ENCODE measurements around the gene PHLDB1.
"Not testable (repeated sequence)": the region's sequence is repeated elsewhere in the genome, so short reads cannot be mapped to it uniquely, and the experiment has no call there.

The PHLDB1 gene

DNA sequence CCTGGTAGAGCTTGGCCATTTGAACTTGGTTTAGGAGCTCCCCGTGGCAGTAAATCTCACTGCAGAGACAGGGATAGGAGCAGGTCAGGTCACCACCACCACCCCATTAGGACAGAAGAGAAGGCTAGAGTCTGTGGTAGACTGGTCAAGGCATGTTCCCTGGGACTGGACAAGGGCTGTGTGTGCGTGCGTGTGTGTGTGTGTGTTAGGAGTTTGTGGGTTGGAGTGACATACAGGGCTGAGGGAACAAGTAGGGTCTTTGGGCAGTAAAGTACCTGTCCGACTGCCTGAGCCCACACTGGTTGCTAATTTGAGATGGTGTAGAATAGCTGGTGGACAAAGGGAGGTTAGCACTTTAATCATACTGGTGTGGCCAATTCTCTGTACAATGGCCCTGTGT, 56.0 kb downstream of the PHLDB1 start:
- peak in 1 of 42 donors; percentile 7 for DNase-seq
- intact Hi-C loops (cut with DNase I): no loop called here

DNA sequence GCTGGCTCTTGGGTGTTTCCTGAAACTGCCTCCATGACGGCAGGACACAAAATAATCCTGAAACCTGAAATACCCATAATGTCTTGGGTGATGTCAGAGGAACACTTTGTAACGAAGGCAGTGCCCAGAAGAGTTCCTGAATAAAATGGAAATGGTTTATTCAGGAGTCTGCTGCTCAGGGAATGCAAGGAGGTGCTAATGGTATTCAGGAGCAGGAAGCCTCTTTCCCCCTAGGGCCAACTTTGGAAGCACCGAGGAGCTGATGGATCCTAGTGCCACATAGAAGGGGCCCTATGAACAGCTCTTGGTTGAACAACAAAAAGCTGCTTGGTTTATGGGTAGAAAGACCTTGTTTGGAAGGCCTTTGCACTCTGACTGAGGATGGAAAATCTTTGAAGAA, 56.5 kb downstream of the PHLDB1 start:
- intact Hi-C loops (cut with DNase I): no loop called here
- no peak for DNase-seq

DNA sequence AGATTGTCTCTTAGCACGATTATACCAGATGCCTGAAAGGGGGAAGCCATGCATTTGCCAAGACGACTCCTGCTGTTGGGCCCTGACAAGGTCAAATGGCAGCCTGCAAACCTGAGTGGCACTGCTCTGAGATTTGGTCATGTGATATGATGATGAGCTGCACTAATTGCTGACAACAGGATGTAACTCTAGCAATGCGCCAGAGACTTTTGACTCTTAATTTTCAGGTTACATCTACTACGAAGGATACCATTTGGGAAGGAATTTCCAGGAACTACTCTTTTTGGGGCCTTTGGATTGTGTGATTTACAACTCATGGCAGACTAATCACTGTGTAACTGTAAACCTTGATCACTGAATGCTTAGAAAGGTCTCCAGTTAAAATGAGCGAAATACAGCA, 59.0 kb downstream of the PHLDB1 start:
- peak in 2 of 42 donors; percentile 2 to 16 for DNase-seq
- intact Hi-C loops (cut with DNase I): no loop called here

DNA sequence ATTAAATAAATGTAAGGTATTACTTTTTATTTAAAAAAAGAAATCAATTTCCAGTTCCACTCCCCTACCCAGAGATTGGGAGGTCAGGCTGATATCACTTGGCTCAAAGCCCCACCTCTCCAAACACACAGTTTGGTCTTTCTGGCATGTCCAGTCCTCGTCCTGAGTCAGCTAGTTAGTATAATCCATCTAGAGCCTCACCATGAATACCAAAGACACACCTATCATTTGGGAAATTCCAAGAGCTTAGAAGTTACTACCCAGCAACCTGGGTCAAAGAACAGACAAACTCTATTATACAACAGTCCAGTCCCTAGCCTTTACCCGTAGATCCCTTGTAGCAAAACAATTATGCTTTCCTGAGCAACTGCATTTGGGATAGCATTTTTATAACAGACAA, 62.6 kb downstream of the PHLDB1 start:
- intact Hi-C loops (cut with DNase I): no loop called here
- no peak for DNase-seq

DNA sequence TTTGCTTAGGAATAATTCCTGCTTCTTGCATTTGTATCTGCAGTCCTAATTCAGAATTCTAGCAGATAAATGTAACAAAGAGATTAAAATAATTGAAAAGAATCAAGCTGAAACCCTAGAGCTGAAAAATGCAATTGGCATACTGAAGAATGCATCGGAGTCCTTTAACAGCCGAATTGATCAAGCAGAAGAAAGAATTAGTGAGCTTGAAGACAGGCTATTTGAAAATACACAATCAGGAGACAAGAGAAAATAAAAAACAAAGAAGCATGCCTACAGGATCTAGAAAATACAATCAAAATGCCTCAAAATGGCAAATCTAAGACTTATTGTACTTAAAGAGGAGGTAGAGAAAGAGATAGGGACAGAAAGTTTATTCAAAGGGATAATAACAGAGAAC, 63.8 kb downstream of the PHLDB1 start:
- no peak for DNase-seq
- intact Hi-C loops (cut with DNase I): no loop called here

DNA sequence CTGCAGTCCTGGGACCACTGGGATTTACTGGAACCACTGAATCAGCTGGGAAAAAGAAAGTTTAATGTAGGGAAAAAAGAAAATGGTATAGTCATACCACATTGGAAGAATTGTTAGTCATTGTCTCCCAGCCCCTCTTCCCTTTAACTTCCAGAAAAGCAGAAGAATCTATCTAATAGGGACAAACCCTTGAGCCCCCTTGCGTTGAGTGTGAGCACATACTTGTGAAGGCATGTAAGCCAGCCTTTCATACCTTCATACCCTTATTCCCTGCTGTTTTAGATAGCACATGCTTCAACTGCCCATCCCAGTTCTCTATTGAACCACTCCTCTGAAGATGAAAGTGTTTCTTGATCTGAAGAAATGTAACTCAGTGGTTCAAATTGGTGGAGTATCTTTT, 65.4 kb downstream of the PHLDB1 start:
- DNase-seq: peak in 1 of 42 donors; percentile 6
- intact Hi-C loops (cut with DNase I): no loop called here

DNA sequence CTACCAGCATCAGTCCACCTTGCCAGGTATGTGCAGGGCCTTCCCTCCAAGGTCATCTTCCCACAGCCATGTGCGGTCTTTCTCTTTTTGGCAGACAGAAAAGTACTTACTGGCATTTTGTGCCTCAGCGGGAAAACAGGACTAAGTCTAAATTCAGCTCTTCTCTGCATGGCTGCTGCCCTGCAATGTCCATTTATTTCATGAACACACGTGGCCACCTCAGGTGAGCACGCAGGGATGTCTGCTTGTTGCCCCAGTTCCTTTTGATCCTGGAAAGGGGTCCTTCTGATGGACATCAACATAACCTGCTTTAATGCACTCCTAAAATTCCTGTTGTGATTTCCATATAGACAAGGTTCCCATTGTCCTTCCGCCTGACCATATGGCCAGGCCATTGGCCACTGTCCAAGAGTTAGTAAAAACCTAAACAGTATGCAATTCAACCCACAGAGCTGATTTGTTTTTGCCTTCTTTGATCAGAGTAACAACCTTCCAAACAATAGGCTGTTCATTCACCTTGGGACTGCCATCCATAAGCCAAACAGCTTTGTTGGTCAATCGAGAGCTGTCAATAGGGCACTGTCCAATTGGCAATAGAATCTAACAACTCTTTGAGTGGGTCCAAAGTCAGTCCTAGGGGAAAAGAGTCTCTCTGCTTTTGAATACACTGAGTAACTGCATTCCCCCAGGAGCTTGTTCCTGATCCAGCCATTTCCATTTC, 66.1 kb downstream of the PHLDB1 start:
- peak in 1 of 42 donors; percentile 28 for DNase-seq
- intact Hi-C loops (cut with DNase I): no loop called here

DNA sequence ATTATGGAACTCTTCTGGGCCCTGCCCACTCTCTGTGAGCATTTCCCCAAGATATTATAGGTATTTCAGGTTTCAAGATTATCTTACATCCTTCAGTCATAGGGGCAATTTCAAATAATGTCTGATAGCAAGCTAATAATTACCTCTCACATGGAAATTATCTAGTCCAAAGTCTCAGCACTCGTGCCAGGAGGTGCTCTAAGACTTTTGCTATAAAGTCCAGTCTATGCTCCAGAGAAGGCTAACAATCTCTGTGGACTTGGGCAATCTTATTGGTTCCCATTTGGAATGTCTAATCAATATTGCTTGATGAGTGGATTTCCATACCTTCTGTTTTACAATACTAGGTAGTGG, 66.6 kb downstream of the PHLDB1 start:
- DNase-seq: no peak
- intact Hi-C loops (cut with DNase I): no loop called here

DNA sequence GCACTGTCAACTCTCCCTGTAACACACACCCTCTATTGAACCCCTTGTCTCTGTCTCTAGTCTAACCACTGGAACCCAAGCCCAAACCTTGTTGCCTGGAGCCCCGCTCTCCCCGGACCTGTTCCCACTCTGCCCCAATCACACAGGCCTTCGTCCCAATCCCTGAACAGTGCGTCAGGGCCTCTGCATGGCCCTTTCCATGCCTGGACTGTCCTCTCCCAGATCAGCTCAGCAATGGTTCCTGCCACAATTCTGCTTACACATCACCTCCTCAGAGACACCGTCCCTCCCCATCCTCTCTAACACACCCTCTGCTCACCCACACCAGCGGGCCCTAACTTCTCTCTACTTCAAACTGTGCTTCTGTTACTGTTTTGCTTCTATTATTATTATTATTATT, 70.6 kb downstream of the PHLDB1 start:
- intact Hi-C loops (cut with DNase I): no loop called here
- peak in 1 of 42 donors; percentile 6 for DNase-seq

DNA sequence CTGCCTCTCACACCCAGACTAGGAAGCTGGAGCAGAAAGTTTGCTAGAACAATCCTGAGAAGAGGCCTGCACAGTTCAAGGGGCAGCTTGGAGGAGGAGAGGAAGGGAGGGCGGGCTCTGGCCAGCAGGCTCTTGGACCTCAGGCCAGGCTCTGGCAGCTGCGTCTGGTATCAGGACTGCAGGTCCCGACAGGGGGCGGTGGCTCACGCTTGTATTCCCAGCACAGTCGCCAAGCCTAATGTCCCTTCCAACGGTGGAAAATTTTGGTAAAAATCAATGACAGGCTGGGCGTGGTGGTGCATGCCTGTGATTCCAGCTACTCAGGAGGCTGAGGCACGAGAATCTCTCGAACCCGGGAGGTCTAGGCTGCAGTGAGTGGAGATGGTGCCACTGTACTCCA, 71.5 kb downstream of the PHLDB1 start:
- DNase-seq: peak in 28 of 42 donors; percentile 34 to 75 (median 58)
- intact Hi-C loops (cut with DNase I): not testable (repeated sequence)

DNA sequence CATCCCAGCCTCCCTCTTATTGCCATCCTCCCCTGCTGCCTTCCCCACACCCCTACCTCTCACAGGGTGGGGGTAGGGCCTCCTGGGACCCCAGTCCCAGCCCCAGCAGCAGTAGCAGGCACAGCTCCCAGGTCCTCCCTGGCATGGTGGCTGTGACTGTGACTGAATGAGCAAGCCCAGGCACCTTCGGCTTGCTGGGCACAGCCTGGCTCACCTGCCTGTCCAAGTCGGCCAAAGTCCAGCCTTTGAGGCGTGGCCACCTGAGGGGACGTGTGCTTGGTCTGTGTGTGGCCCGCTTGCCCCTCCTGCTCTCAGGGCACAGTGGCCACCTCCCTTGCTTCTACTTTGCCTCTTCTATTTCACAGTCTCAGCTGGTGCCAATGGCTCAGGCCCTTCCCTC, 72.1 kb downstream of the PHLDB1 start, which contains the start of gene TREH:
TSS of gene TREH (minus strand) at position 168 of the 400 bp plus-strand sequence. CDS start at position 145, 23 bp downstream.
- intact Hi-C loops (cut with DNase I): no loop called here
- DNase-seq: no peak

DNA sequence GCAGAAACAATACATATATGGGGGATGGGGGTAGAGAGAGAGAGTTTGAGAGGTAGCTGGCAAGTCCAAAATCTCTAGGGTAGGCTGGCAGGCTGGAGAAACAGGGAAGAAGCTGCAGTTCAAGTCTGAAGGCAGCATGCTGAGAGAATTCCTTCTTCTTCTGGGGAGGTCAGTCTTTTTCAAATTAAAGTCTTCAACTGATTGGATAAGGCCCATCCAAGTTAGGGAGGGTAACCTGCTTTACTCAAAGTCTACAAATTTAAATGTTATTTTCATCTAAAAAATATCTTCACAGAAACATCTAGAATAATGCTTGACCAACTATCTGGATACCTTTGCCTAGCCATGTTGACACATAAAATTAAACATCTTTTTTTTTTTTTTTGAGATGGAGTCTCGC, 75.0 kb downstream of the PHLDB1 start:
- DNase-seq: no peak

DNA sequence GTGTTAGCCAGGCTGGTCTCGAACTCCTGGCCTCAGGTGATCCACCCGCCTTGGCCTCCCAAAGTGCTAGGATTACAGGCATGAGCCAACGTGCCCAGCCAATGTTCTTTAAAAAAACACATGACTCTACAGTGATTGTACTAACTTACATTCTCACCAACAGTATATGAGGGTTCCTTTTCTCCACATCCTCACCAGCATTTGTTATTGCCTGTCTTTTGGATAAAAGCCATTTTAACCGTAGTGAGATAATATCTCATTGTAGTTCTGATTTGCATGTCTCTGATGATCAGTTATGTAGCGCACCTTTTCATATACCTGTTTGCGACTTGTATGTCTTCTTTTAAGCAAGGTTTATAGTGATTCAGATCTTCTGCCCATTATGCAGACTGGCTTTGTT, 75.5 kb downstream of the PHLDB1 start:
- intact Hi-C loops (cut with DNase I); DNase-seq: not testable (repeated sequence)

More for the DNA sequence above, 75.0 kb downstream of the PHLDB1 start:
- intact Hi-C loops (cut with DNase I): no loop called here

DNA sequence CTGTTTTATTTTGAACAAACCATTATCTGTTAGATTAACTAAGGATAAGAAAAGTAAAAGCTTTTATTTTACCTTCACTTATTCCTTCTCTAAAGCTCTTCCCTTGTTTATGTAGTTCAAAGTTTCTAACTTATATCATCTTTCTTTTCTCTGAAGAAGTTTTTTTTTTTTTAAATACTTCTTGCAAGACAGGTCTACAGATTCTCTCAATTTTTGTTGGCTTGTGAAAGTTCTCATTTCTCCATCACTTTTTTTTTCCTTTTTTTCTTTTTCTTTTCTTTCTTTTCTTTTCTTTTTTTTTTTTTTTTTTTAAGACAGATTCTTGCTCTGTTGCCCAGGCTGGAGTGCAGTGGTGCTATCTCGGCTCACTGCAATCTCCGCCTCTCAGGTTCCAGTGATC, 76.8 kb downstream of the PHLDB1 start:
- intact Hi-C loops (cut with DNase I): no loop called here
- DNase-seq: no peak

DNA sequence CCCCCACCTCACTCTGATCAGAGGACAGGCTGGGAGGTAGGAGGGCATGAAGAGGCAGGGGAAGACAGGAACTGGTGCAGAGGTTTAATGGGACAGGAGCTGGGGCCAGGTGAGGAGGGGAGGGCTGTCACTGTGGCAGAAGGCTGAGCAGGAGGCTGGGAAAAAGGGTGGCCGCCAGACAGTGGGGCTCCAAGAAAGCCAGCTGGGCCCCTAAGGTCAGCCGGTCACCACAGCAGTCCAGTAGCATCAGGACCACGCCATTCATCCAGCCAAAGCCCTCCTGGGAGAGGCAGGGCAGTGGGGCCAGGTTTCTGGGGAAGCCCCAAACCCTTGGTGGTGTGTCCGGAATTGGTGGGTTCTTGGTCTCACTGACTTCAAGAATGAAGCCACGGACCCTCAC, 80.5 kb downstream of the PHLDB1 start:
- intact Hi-C loops (cut with DNase I): no loop called here
- DNase-seq: no peak

DNA sequence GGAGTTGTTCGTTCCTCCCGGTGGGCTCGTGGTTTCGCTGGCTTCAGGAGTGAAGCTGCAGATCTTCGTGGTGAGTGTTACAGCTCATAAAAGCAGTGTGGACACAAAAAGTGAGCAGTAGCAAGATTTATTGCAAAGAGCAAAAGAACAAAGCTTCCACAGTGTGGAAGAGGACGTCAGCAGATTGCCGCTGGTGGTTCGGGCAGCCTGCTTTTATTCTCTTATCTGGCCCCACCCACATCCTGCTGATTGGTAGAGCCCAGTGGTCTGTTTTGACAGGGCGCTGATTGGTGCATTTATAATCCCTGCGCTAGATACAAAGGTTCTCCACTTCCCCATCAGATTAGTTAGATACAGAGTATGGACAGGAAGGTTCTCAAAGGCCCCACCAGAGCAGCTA, 80.9 kb downstream of the PHLDB1 start:
- intact Hi-C loops (cut with DNase I): not testable (repeated sequence)
- DNase-seq: peak in 25 of 42 donors; percentile 7 to 73 (median 47)

DNA sequence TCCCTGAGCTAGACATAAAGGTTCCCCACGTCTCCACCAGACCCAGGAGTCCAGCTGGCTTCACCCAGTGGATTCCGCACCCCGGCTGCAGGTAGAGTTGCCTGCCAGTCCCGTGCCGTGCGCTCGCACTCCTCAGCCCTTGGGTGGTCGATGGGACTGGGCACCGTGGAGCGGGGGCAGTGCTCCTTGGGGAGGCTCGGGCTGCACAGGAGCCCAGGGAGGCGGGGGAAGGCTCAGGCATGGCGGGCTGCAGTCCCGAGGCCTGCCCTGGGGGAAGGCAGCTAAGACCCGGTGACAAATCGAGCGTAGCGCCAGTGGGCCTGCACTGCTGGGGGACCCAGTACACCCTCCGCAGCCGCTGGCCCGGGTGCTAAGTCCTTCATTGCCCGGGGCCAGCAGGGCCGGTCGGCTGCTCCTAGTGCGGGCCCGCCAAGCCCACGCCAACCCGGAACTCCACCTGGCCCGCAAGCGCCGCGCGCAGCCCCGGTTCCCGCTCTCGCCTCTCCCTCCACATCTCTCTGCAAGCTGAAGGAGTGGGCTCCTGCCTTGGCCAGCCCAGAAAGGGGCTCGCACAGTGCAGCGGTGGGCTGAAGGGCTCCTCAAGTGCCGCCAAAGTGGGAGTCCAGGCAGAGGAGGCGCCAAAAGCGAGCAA, 81.6 kb downstream of the PHLDB1 start:
- peak in 1 of 42 donors; percentile 30 for DNase-seq
- intact Hi-C loops (cut with DNase I): no loop called here

DNA sequence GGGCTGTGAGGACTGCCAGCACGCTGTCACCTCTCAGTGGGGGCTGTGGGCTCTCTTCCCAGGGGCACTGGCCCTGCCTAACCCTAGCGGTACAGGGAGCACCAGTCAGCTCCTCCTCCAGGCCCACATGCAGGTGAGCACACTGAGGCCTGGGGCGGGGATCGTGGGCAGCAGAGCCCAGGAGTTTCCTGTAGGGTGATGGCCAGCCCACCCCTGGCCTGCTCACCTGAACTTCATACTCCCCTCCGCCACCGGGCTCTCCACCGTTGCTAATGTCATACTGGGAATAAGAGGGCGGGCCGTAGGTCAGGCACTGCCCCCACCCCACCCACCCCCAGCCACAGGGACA, 82.1 kb downstream of the PHLDB1 start:
- DNase-seq: no peak
- intact Hi-C loops (cut with DNase I): no loop called here

DNA sequence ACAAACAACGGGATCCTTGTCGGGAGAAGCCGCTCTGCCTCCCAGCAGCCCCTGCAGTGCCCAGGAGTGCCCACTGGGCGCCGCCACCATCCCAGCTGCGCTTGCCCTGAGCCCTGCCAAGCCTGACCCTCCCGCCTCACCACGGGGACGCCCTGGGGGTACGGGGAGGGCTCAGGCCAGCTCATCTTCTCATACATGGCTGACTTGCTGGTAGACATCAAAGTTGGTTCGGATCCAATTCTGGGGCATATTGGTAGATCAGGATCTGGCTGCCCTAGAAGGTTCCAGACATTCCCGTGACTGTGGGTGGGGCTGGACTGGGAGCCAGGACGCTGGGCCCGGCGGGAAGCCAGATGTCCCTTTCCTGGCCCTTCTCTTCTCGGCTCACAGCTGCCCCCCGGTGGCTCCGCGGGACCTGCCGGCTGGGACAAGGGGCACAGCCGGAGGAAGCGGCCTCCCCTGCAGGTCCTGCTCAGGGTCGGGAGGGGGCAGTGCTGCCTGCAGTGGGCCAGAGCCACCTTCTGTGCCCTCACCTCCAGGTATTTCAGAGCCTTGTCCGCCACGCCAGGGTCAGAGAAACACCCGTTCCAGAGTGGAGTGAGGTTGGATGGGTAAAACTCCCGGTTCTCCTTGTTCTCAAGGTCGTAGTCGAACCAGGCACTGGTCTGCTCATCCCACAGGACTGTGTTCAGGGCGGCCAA, 82.6 kb downstream of the PHLDB1 start:
- intact Hi-C loops (cut with DNase I): loop anchor here (1.0 to 10.0 kb wide), 3 partner anchors 15 to 245 kb away; no protein-coding TSS in a partner anchor
- peak; percentile 89 to 99 (median 95) for DNase-seq

Data from head of caudate nucleus (tissue), 42 donors.